Stimulated activated CD8-positive, alpha-beta memory T cell treated with anti-CD3 and anti-CD28 coated beads, Interleukin-12 subunit alpha, Interleukin-12 subunit beta, amount 100 ng/mL, for 1 hour (primary cell): ENCODE results near the gene ATP8B4.
"Not testable (repeated sequence)": the region's sequence is repeated elsewhere in the genome, so short reads cannot be mapped to it uniquely, and the experiment has no call there.

Source experiments
- DNase-seq: peaks from one replicate; pipeline ENCODE4 v3.0.0-alpha.2; 2020; ENCODE audit warnings: low read depth

Gene ATP8B4

GRCh38 chr15:50137893-50138292 lies 18.9 kb upstream of the ATP8B4 start:
- no peak for DNase-seq

- no peak for DNase-seq
These were observed 18.3 kb upstream of the ATP8B4 start for GRCh38 chr15:50137330-50137761.

DNA sequence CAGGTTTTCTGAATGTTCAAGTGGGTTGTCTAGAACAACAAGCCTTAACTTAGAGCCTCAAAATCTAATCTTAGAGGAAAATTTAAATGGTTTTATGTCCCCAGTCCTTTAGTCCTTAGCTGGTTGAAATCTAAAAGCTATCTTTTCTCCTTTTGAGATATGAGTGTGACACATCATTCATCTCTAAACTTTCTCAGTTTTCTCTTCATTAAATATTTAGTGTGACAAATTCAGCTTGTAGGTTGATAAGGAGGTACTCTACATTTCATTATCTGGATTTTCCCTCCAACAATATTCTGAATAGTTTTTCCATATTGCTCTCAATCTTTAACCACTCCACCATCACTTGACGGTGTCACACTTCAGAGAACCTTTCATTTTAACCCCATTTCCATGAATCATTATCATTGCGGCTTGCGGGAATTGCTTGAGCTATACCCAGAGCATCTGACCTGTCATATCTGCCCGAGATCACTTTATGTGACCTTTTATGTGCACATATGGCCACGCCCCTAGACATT lies 16.1 kb upstream of the ATP8B4 start:
- DNase-seq = no peak

GRCh38 chr15:50134524-50135024 lies 15.5 kb upstream of the ATP8B4 start:
- no peak for DNase-seq

GRCh38 chr15:50132251-50132984 lies 13.4 kb upstream of the ATP8B4 start:
- not testable (repeated sequence) for DNase-seq

GRCh38 chr15:50131617-50132016 lies 12.6 kb upstream of the ATP8B4 start:
- DNase-seq = no peak

GRCh38 chr15:50128266-50128665 lies 9.2 kb upstream of the ATP8B4 start:
- DNase-seq = no peak

- DNase-seq = no peak
These were observed 8.3 kb upstream of the ATP8B4 start for GRCh38 chr15:50127255-50127777.

DNA sequence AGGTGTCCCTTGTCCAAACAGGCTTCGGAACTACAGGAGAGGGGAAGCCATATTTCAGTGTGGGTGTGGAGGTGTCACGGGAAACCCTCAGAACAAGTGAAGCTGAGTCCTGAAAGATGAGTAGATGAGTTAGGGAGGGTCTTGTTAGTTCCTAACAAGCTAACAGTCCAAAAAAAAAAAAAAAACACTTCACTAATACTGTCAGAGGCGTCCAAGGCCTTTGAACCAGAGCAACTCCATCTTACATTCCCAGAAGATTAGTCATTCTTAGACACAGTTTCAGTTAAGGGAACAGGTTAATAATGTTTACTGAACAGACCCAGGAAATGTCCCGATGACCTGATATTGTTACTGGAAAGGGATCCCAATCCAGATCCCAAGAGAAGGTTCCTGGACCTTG lies 7.0 kb upstream of the ATP8B4 start:
- no peak for DNase-seq

DNA sequence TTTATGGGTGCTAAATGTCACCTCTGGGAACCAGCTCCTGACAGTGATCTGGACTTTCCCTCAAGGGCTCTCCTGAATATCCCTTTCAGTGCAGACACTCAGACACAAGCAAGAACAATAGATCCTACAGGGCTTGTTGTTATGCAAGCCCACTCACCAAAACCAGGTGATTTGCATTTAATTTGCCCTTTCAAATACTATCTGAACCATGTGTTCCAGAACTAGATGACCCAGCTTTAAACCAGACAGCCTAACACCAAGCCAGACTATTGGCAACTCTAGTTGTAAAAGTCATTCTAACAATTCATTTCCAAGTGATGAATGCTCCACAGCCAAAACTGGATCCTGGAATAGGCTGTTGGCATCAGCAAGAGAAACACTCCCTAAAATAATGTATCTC lies 5.6 kb upstream of the ATP8B4 start:
- no peak for DNase-seq

DNA sequence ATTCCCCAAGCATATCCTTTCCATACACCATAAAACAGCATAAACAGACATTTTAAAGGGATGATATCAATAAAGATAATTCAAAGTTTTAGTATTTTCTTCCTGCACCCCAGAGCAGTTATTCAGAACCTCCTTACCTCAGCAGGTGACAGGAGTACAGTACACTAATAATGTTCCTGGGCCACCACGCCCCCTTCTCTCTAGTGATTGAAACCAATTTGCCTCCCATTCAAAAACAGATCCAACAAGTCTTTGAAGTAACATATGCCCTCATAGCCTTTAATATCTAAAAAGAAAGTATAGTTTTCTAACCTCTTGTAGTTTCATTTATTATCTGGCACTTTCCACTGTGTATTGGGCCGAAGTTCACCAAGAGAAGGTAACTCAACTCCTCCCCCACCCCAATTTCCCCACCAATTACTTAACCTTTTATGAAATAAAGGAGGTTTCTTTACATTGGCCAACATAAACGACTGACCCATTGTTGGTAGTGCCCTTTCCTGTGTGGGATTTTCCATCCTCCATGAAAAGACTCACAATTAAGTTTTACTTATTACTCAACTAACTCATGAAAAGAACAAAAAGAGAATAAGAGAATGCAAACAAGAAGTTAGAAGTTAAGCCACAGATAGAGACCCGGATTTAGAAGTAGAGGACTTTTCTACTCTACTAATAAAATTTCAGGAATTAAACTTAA lies 5.0 kb upstream of the ATP8B4 start:
- no peak for DNase-seq

DNA sequence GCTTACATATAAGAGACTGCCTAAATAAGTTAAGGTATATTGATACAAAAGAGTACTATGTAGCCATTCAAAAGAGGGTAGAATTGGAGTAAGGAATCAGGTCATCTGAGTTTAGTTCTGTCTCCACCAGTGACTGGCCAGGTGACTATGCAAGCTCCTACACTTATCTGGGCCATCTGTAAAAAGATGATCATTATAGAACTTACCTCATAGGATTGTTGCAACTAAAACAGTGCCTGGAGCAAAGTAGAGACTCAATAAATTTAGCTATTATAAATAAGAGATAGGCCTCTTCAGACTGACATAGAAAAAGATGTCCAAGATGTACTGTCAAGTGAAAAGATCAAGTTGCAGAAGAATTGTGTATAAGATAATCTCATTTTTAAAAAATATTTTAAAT lies 1.7 kb upstream of the ATP8B4 start:
- DNase-seq = no peak

- DNase-seq = no peak
These were observed 1.5 kb downstream of the ATP8B4 start for GRCh38 chr15:50117431-50118027.

GRCh38 chr15:50116477-50116876 lies 2.6 kb downstream of the ATP8B4 start:
- DNase-seq = no peak

- DNase-seq = no peak
These were observed 4.8 kb downstream of the ATP8B4 start for GRCh38 chr15:50113992-50114780.

DNA sequence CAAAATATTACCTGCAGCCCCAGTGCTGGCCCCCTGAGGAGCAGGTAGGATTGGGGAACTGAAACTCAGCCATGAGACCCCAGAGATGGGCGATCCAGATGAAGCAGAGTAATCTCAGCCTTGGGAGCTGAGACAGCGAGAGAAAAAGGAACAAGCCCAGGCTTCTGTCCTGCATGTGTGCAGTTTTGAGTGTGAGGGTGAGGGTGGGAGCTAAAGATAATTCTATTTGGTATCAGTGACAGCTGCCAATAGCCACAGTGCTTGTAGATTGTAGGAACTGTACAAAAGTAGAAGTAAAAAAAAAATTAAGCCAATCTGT lies 5.9 kb downstream of the ATP8B4 start:
- no peak for DNase-seq

DNA sequence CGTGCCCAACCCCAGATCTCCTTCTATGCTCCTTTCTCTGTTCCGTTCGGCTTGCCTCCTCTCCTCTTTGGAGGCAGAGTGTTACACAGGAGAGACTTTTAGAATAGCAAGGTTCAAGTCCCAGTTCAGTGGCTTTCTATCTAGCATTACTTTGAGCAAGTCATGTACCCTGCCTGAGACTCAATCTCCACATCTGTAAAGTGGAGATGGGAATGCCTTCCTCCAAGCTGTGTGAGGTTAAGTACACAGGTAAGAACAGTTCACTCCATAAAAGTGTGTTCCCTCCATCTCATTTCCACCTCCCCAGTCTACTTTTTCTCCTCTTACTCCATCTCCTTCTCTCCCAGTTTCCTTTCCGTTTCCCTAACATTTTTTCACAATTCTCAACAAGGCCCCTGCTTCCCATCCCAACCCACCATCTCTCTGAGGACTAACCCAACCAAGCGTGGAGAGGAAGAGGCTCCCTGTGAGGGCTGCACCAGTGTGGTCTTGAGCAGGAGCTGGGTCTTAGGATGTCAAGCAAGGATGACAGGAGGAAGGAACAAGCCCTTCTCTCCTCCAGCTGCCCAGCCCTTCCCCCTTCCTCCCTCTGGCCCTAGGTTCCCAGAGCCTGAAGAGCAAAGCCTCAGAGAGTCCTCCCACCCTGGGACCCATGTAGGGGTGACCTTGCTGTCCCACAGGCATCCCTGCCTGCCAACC lies 6.4 kb downstream of the ATP8B4 start:
- DNase-seq = no peak

DNA sequence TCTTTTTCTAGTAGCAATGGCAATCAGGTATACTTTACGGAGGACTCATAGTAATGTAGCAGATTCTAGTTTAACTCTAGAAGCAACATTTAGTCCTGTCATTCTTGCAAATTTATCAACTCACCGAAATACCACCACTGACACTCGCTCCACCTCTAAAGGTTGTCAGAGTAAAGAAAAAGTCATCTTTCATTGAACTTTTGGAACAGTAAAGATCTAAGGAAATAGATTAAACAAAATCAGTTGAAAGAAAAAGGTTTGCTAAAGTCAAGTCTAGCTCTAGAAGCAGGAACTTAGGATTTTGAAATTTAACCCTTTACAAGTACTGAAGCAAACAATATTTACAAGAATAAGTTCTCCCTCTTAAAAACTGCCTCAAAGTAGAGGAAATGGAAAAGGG lies 8.7 kb downstream of the ATP8B4 start:
- DNase-seq = no peak

GRCh38 chr15:50109076-50109987 lies 9.7 kb downstream of the ATP8B4 start:
- DNase-seq = no peak

GRCh38 chr15:50108461-50108860 lies 10.6 kb downstream of the ATP8B4 start:
- no peak for DNase-seq
